NCI-H2227 (cell line): ENCODE results near the gene MPRIP.
A peak's percentile ranks its signal among the peaks of the same experiment; 100 is the strongest.

ENCODE experiments used
- DNase-seq: peaks from one replicate; lab custom pipeline; 2025; ENCODE audit not compliant: unreplicated experiment; lab: John Stamatoyannopoulos, UW

The MPRIP gene

GRCh38 chr17:17164676-17165075, 122.4 kb downstream of the MPRIP start:
- no peak for DNase-seq

- no peak for DNase-seq
Measured at GRCh38 chr17:17165666-17166308, 123.5 kb downstream of the MPRIP start.

- no peak for DNase-seq
Measured at GRCh38 chr17:17166446-17166845, 124.2 kb downstream of the MPRIP start.

- DNase-seq, result no peak
Measured at GRCh38 chr17:17167356-17167755, 125.1 kb downstream of the MPRIP start.

GRCh38 chr17:17167986-17168385, 125.7 kb downstream of the MPRIP start:
- DNase-seq, result no peak

- no peak for DNase-seq
Measured at GRCh38 chr17:17168401-17168800, 126.1 kb downstream of the MPRIP start.

GRCh38 chr17:17169396-17169795, 127.1 kb downstream of the MPRIP start:
- DNase-seq, result no peak

GRCh38 chr17:17170346-17170985, 128.2 kb downstream of the MPRIP start:
- DNase-seq, result no peak

- DNase-seq, result no peak
Measured at GRCh38 chr17:17171186-17171585, 128.9 kb downstream of the MPRIP start.

GRCh38 chr17:17172001-17172939, 130.0 kb downstream of the MPRIP start:
- DNase-seq, result peak; percentile 41

- no peak for DNase-seq
Measured at GRCh38 chr17:17172990-17173389, 130.7 kb downstream of the MPRIP start.

- DNase-seq, result no peak
Measured at GRCh38 chr17:17173921-17174320, 131.7 kb downstream of the MPRIP start.

- DNase-seq, result no peak
Measured at GRCh38 chr17:17175340-17175739, 133.1 kb downstream of the MPRIP start.

GRCh38 chr17:17175917-17176316, 133.7 kb downstream of the MPRIP start:
- DNase-seq, result no peak

- DNase-seq, result no peak
Measured at GRCh38 chr17:17176341-17176740, 134.1 kb downstream of the MPRIP start.

- DNase-seq, result no peak
Measured at GRCh38 chr17:17177176-17177575, 134.9 kb downstream of the MPRIP start.

GRCh38 chr17:17179371-17179827, 137.1 kb downstream of the MPRIP start:
- DNase-seq, result no peak

- DNase-seq, result no peak
Measured at GRCh38 chr17:17180141-17180603, 137.9 kb downstream of the MPRIP start.

- no peak for DNase-seq
Measured at GRCh38 chr17:17180741-17181525, 138.7 kb downstream of the MPRIP start.

- DNase-seq, result no peak
Measured at GRCh38 chr17:17181666-17182597, 139.7 kb downstream of the MPRIP start.
